ENCODE data around the gene ETV6. TPM values are rescaled to one million over a fixed set of nuclear protein-coding genes. Genes with fewer than 3 reads are reported as not detected.

The ETV6 gene
- total RNA-seq, 2 donors from 2014 or later = 17.5 to 17.9 TPM

DNA sequence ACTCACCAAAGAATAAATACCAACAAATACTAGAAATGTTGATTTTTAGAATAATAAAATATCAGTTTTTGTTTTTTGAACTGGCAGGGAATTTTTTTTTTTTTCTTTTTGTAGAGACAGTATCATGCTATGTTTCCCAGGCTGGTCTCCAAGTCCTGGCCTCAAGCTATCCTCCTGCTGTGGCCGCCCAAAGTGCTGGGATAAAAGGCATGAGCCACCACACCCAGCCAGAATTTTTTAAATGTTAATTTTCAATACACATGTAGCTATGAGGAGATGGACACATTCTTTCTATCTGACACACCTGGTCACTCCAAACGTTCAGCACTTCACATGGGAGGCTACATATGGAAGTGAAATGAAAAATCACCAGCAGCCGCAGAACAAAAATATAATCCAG is 126.8 kb downstream of the ETV6 start:
- 84 to 94% methylated on average over 3 of the region's 3 CpGs for WGBS, 2 donors

GRCh38 chr12:11777451-11777850 is 128.0 kb downstream of the ETV6 start:
- TF ChIP-seq, protein P1, sequence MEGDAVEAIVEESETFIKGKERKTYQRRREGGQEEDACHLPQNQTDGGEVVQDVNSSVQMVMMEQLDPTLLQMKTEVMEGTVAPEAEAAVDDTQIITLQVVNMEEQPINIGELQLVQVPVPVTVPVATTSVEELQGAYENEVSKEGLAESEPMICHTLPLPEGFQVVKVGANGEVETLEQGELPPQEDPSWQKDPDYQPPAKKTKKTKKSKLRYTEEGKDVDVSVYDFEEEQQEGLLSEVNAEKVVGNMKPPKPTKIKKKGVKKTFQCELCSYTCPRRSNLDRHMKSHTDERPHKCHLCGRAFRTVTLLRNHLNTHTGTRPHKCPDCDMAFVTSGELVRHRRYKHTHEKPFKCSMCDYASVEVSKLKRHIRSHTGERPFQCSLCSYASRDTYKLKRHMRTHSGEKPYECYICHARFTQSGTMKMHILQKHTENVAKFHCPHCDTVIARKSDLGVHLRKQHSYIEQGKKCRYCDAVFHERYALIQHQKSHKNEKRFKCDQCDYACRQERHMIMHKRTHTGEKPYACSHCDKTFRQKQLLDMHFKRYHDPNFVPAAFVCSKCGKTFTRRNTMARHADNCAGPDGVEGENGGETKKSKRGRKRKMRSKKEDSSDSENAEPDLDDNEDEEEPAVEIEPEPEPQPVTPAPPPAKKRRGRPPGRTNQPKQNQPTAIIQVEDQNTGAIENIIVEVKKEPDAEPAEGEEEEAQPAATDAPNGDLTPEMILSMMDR (IDR thresholded peaks at IDR 0.05) = no peak
- no peak for TF ChIP-seq POLR2A (IDR thresholded peaks at IDR 0.05)
- DNase-seq (no peak), ATAC-seq (no peak)
- no peak overlapping the region for H3K4me3 ChIP-seq
- no peaks in the 10 kb centered on the region for H3K27me3 ChIP-seq
- H3K27ac ChIP-seq = no peak overlapping the region
- H3K4me1 ChIP-seq = peaks cover 15% of the 10 kb centered on the region
- no peaks in the 10 kb centered on the region for H3K36me3 ChIP-seq (replicated peaks in 1 of 2; ENCODE audit: insufficient read depth in 1 of 2, low read depth in 2 of 2)
- no peaks in the 10 kb centered on the region for H3K9me3 ChIP-seq
- WGBS, 2 donors = 96 to 97% methylated on average over 4 of the region's 4 CpGs
- intact Hi-C loops (cut with DNase I) = no loop called here

More for the DNA sequence above, 126.8 kb downstream of the ETV6 start:
- no peak for DNase-seq
- H3K9me3 ChIP-seq = no peaks in the 10 kb centered on the region
- no peaks in the 10 kb centered on the region for H3K27me3 ChIP-seq
- no peak for TF ChIP-seq POLR2A (IDR thresholded peaks at IDR 0.05)
- TF ChIP-seq, protein P1 (IDR thresholded peaks at IDR 0.05) = no peak
- ATAC-seq = no peak
- intact Hi-C loops (cut with DNase I) = no loop called here
- no peak overlapping the region for H3K27ac ChIP-seq
- no peak overlapping the region for H3K4me3 ChIP-seq
- H3K4me1 ChIP-seq = peaks cover 20% of the 10 kb centered on the region
- H3K36me3 ChIP-seq (replicated peaks in 1 of 2; ENCODE audit: insufficient read depth in 1 of 2, low read depth in 2 of 2) = no peaks in the 10 kb centered on the region

- H3K27me3 ChIP-seq = no peaks in the 10 kb centered on the region
- intact Hi-C loops (cut with DNase I) = no loop called here
- no peak for TF ChIP-seq POLR2A (IDR thresholded peaks at IDR 0.05)
- TF ChIP-seq, protein P1 (IDR thresholded peaks at IDR 0.05) = no peak
- ATAC-seq = no peak
- no peak overlapping the region for H3K27ac ChIP-seq
- H3K4me1 ChIP-seq = peaks cover 15% of the 10 kb centered on the region
- H3K9me3 ChIP-seq = no peaks in the 10 kb centered on the region
- WGBS, 2 donors = 78 to 91% methylated on average over 11 to 12 of the region's 12 CpGs
- H3K4me3 ChIP-seq = no peak overlapping the region
- no peaks in the 10 kb centered on the region for H3K36me3 ChIP-seq (replicated peaks in 1 of 2; ENCODE audit: insufficient read depth in 1 of 2, low read depth in 2 of 2)
- no peak for DNase-seq
These were observed 128.5 kb downstream of the ETV6 start for GRCh38 chr12:11777962-11778361.

- Histone ChIP-seq H3K36me3 (replicated peaks in 1 of 2; ENCODE audit: insufficient read depth in 1 of 2, low read depth in 2 of 2) (no peaks in the 10 kb centered on the region), H3K9me3 (no peaks in the 10 kb centered on the region), H3K27ac (no peak overlapping the region), H3K4me3 (no peak overlapping the region), H3K4me1 (peaks cover 15% of the 10 kb centered on the region), H3K27me3 (no peaks in the 10 kb centered on the region)
- DNase-seq = no peak
- TF ChIP-seq POLR2A (IDR thresholded peaks at IDR 0.05) = no peak
- TF ChIP-seq, protein P1 (IDR thresholded peaks at IDR 0.05) = no peak
- intact Hi-C loops (cut with DNase I) = no loop called here
- peak; percentile 38 for ATAC-seq
- WGBS, 2 donors = 70 to 72% methylated on average over 12 of the region's 12 CpGs
These were observed 129.5 kb downstream of the ETV6 start for GRCh38 chr12:11778713-11779685.
